HepG2 (cell line): ENCODE data around the gene SDR9C7. TPM values are rescaled to one million over a fixed set of nuclear protein-coding genes. Genes with fewer than 3 reads are reported as not detected.
A peak's percentile ranks its signal among the peaks of the same experiment; 100 is the strongest.

Source experiments
- ATAC-seq: fragments of 200-7000 bp; cut with Tn5 transposase; 3 replicates; pipeline ENCODE4 v1.9.1; 2020; ENCODE audit warnings: mild to moderate bottlenecking, moderate library complexity
- BruUV-seq: library from RNA; stranded (reverse); fragments of 400-500 nt; replicated peaks from 2 replicates; lab custom pipeline; 2021; lab: Mats Ljungman, UMichigan
- CTCF ChIA-PET: fragments of 300-600 bp; formaldehyde crosslinking; extraction: SDS; loops from one replicate; lab custom pipeline; 2021; ENCODE audit warnings: low total read pairs, inconsistent platforms, low intra/inter-chr PET ratio; lab: Yijun Ruan, JAX
- POLR2A ChIA-PET: fragments of 350-600 bp; sonication (Branson Sonifier 250); formaldehyde crosslinking; loops from one replicate; lab custom pipeline; 2020; ENCODE audit warnings: antibody characterized with exemption, inconsistent platforms; lab: Yijun Ruan, JAX
- DNase-seq: peaks from one replicate; pipeline ENCODE4 v3.0.0-alpha.2; 2015; ENCODE audit warnings: low spot score
- FAIRE-seq: peaks from 3 replicates; lab custom pipeline; 2011; peaks lifted over from hg19 to GRCh38; lab: Jason Lieb, UNC
- H2AFZ ChIP-seq: one replicate; pipeline ENCODE4 v1.6.1; 2011; ENCODE audit warnings: low read length, inconsistent platforms
- H3K27ac ChIP-seq: fragments of 300-600 bp; 3 replicates; pipeline ENCODE4 v1.8.0; 2011; ENCODE audit warnings: mixed run types, mild to moderate bottlenecking, mixed read lengths, low read length, inconsistent platforms; ENCODE audit not compliant: insufficient read depth; ENCODE audit errors: extremely low read length
- H3K27me3 ChIP-seq, 2 experiments: fragments of 200-600 bp in 1 of 2; 2 replicates in 1 of 2; 3 replicates in 1 of 2; pipeline versions ENCODE4 v1.6.0 to v1.8.0; 2011; ENCODE audit warnings: low read length in 2 of 2, mild to moderate bottlenecking in 2 of 2, moderate library complexity in 2 of 2, inconsistent platforms in 1 of 2; ENCODE audit not compliant: insufficient read depth in 2 of 2, control insufficient read depth in 1 of 2
- H3K36me3 ChIP-seq, 2 experiments: fragments of 200-600 bp in 1 of 2; replicated peaks in 1 of 2; 2 replicates in 1 of 2; 3 replicates in 1 of 2; pipeline versions ENCODE4 v1.5.1 to v1.8.0; 2011; ENCODE audit warnings: low read length in 2 of 2, inconsistent platforms in 1 of 2; ENCODE audit not compliant: insufficient read depth in 2 of 2, control insufficient read depth in 1 of 2
- H3K4me1 ChIP-seq: 2 replicates; pipeline ENCODE4 v1.5.1; 2012; ENCODE audit warnings: low read length, inconsistent platforms; ENCODE audit not compliant: insufficient read depth
- H3K4me2 ChIP-seq: 2 replicates; pipeline ENCODE4 v1.6.0; 2011; ENCODE audit warnings: low read depth, low read length, inconsistent platforms
- H3K4me3 ChIP-seq, 3 experiments: fragments of 200-600 bp in 1 of 3; sonication (generic), shearing (Covaris generic) in 1 of 3; replicated peaks in 1 of 3; 2 replicates each; pipeline ENCODE4 v1.5.1; 2011 to 2016; ENCODE audit warnings: low read length in 3 of 3, inconsistent platforms in 2 of 3, low read depth in 2 of 3, mild to moderate bottlenecking in 2 of 3, control low read depth in 1 of 3, mixed read lengths in 1 of 3; ENCODE audit not compliant: insufficient read depth in 1 of 3
- H3K79me2 ChIP-seq: one replicate; pipeline ENCODE4 v1.6.1; 2011; ENCODE audit warnings: low read length, inconsistent platforms; ENCODE audit not compliant: insufficient read depth
- H3K9ac ChIP-seq: 2 replicates; pipeline ENCODE4 v1.6.0; 2011; ENCODE audit warnings: mild to moderate bottlenecking, low read depth, low read length, inconsistent platforms; ENCODE audit not compliant: insufficient read depth
- H3K9me3 ChIP-seq: 2 replicates; pipeline ENCODE4 v1.5.1; 2012; ENCODE audit warnings: mild to moderate bottlenecking, low read length
- H4K20me1 ChIP-seq: 2 replicates; pipeline ENCODE4 v1.6.0; 2011; ENCODE audit warnings: inconsistent platforms, mild to moderate bottlenecking, low read length, moderate library complexity; ENCODE audit not compliant: insufficient read depth
- DPF2 ChIP-seq: sonication (generic); formaldehyde crosslinking; IDR thresholded peaks from 2 replicates; pipeline ENCODE4 v1.4.0; 2020; ENCODE audit warnings: mild to moderate bottlenecking, low read depth, missing genetic modification reagents, borderline replicate concordance
- IKZF5 ChIP-seq: IDR thresholded peaks from 2 replicates; pipeline ENCODE4 v1.6.1; 2018; ENCODE audit warnings: missing genetic modification reagents, mild to moderate bottlenecking, missing compliant biosample characterization
- LCORL ChIP-seq, 2 experiments: fragments of 450-650 bp in 1 of 2; sonication (generic) in 1 of 2; formaldehyde crosslinking in 1 of 2; IDR thresholded peaks; 2 replicates each; pipeline versions ENCODE4 v1.5.0 to v1.6.1; 2017 to 2020; ENCODE audit warnings: antibody characterized with exemption in 1 of 2, missing genetic modification reagents in 1 of 2
- PHF21A ChIP-seq: sonication (generic); formaldehyde crosslinking; IDR thresholded peaks from 2 replicates; pipeline ENCODE4 v1.5.0; 2020; ENCODE audit warnings: mild to moderate bottlenecking, missing genetic modification reagents
- RBFOX2 ChIP-seq: fragments of 200-400 bp; formaldehyde crosslinking; IDR thresholded peaks from 2 replicates; pipeline ENCODE4 v1.6.1; 2017; ENCODE audit warnings: low read depth, mild to moderate bottlenecking, low read length
- TBX3 ChIP-seq: fragments of 450-650 bp; IDR thresholded peaks from 2 replicates; pipeline ENCODE4 v1.6.1; 2017; ENCODE audit warnings: antibody characterized with exemption, mild to moderate bottlenecking, inconsistent platforms, borderline replicate concordance
- YEATS4 ChIP-seq: sonication (generic); formaldehyde crosslinking; IDR thresholded peaks from 2 replicates; pipeline ENCODE4 v1.4.0; 2020; ENCODE audit warnings: missing genetic modification reagents, borderline replicate concordance
- YY1 ChIP-seq: IDR thresholded peaks from 2 replicates; pipeline ENCODE4 v1.6.1; 2011; ENCODE audit warnings: low read length, low read depth, moderate library complexity, mild to moderate bottlenecking; ENCODE audit not compliant: insufficient read depth, insufficient replicate concordance
- ZBTB21 ChIP-seq: sonication (generic); formaldehyde crosslinking; IDR thresholded peaks from 2 replicates; pipeline ENCODE4 v1.4.0; 2020; ENCODE audit warnings: missing genetic modification reagents
- ZNF225 ChIP-seq: sonication (generic); formaldehyde crosslinking; IDR thresholded peaks from 2 replicates; pipeline ENCODE4 v1.4.0; 2020; ENCODE audit warnings: mild to moderate bottlenecking, missing genetic modification reagents
- ZNF792 ChIP-seq: IDR thresholded peaks from 2 replicates; pipeline ENCODE4 v1.6.1; 2016
- ZNF816 ChIP-seq: sonication (generic); formaldehyde crosslinking; IDR thresholded peaks from 2 replicates; pipeline ENCODE4 v1.8.0; 2022; ENCODE audit warnings: missing genetic modification reagents, mild to moderate bottlenecking, borderline replicate concordance
- WGBS: methylation state at CpG from one replicate; pipeline ENCODE4 v1.1.6; 2017; ENCODE audit warnings: low lambda C conversion rate; 5-methylcytosine and 5-hydroxymethylcytosine counted together
- in situ Hi-C: cut with HindIII; loops from 2 replicates; pipeline ENCODE4 v1.10.0; 2017; ENCODE audit warnings: low pct_unique_long_range_greater_than_20kb; ENCODE audit not compliant: extremely low pct_ligation_motif_present
- intact Hi-C: fragments of 100-400 bp; cut with micrococcal nuclease; formaldehyde crosslinking; loops from one replicate; pipeline ENCODE4 v1.10.0; 2022; ENCODE audit not compliant: unreplicated experiment
- polyA plus RNA-seq, 8 experiments: library from polyadenylated mRNA; depleted of rRNA in 3 of 8; stranded (reverse) in 7 of 8; unstranded in 1 of 8; fragments of >200 nt; fragmentation: Illumina TruSeq in 4 of 8; extraction: Trizol in 4 of 8; gene quantifications; 2 replicates each; pipeline versions ENCODE4 v1.2.1 to v1.2.3, GENCODE V29; 2011 to 2016; ENCODE audit warnings: low read depth in 4 of 8, missing spikeins in 1 of 8, mixed read lengths in 1 of 8; ENCODE audit not compliant: insufficient read depth in 1 of 8
- total RNA-seq, 5 experiments: library from RNA; depleted of rRNA; stranded (reverse); fragments of >200 nt; fragmentation: Illumina TruSeq; extraction: Trizol; gene quantifications; 2 replicates each; pipeline ENCODE4 v1.2.3, GENCODE V29; 2016; ENCODE audit warnings: low read depth in 1 of 5
- TF ChIP-seq, protein P1 (sequence below): sonication (generic); formaldehyde crosslinking; IDR thresholded peaks from 2 replicates; pipeline ENCODE4 v1.5.0; 2020; ENCODE audit warnings: mild to moderate bottlenecking, missing genetic modification reagents
- TF ChIP-seq, protein P2 (sequence below): IDR thresholded peaks from 2 replicates; pipeline ENCODE4 v1.6.1; 2016

SDR9C7 gene
- total and polyA plus RNA-seq, 2 of the 13 experiments (the other 11 are each of a cell fraction or from before 2014, with no cell fraction given), result 0.04 TPM; not detected in 1

- CTCF ChIA-PET, result interaction anchor here (1.6 kb wide), 1 partner anchor 14 kb away, joined by 3 read pairs; no protein-coding TSS in a partner anchor
- Histone ChIP-seq H3K27me3 (no peaks in the 10 kb centered on the region; a peak in 1 of 5 replicates), H3K4me2 (peak overlapping the region; percentile 74), H3K36me3 (no peaks in the 10 kb centered on the region), H3K79me2 (no peaks in the 10 kb centered on the region), H3K4me1 (peaks cover 27% of the 10 kb centered on the region), H2AFZ (no peak overlapping the region), H3K9ac (peak overlapping the region; percentile 51), H3K27ac (peak overlapping the region; percentile 89), H3K4me3 (peak overlapping the region in 1 of 3 experiments; percentile 49; a peak in 1 of 6 replicates), H3K9me3 (no peaks in the 10 kb centered on the region; the same call in 1 of the 2 replicates), H4K20me1 (no peaks in the 10 kb centered on the region)
- in situ Hi-C loops, result no loop called here
- DNase-seq (peak; percentile 94), FAIRE-seq (peak; percentile 95), ATAC-seq (peak; percentile 97)
- BruUV-seq, result no TSS peak
- intact Hi-C loops, result no loop called here
- WGBS, result 0% methylated on average over 1 of the region's 3 CpGs
- POLR2A ChIA-PET, result interaction anchor here (0.7 to 1.2 kb wide), 2 partner anchors 17 to 253 kb away, joined by 3 read pairs; partner anchors contain the start of gene PTGES3
- TF ChIP-seq ZNF225 (no peak), YEATS4 (CRISPR knock-in tag) (no peak), ZNF792 (CRISPR knock-in tag) (peak; percentile 88; the same call in 1 of the 2 replicates), ZBTB21 (CRISPR knock-in tag) (peak; percentile 28; the same call in 1 of the 2 replicates), DPF2 (CRISPR knock-in tag) (peak; percentile 94), IKZF5 (CRISPR knock-in tag) (peak; percentile 88), LCORL (IDR thresholded peaks at IDR 0.05) (no peak), LCORL (CRISPR knock-in tag; IDR thresholded peaks at IDR 0.05) (peak; percentile 86; the same call in 1 of the 2 replicates), TBX3 (peak; percentile 80; the same call in 1 of the 2 replicates), ZNF816 (CRISPR knock-in tag) (peak; percentile 94), YY1 (no peak), PHF21A (CRISPR knock-in tag) (peak; percentile 88), RBFOX2 (no peak)
- TF ChIP-seq, protein P1, sequence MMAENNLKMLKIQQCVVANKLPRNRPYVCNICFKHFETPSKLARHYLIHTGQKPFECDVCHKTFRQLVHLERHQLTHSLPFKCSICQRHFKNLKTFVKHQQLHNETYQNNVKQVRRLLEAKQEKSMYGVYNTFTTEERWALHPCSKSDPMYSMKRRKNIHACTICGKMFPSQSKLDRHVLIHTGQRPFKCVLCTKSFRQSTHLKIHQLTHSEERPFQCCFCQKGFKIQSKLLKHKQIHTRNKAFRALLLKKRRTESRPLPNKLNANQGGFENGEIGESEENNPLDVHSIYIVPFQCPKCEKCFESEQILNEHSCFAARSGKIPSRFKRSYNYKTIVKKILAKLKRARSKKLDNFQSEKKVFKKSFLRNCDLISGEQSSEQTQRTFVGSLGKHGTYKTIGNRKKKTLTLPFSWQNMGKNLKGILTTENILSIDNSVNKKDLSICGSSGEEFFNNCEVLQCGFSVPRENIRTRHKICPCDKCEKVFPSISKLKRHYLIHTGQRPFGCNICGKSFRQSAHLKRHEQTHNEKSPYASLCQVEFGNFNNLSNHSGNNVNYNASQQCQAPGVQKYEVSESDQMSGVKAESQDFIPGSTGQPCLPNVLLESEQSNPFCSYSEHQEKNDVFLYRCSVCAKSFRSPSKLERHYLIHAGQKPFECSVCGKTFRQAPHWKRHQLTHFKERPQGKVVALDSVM (CRISPR knock-in tag), result peak; percentile 49; the same call in 1 of the 2 replicates
- TF ChIP-seq, protein P2, sequence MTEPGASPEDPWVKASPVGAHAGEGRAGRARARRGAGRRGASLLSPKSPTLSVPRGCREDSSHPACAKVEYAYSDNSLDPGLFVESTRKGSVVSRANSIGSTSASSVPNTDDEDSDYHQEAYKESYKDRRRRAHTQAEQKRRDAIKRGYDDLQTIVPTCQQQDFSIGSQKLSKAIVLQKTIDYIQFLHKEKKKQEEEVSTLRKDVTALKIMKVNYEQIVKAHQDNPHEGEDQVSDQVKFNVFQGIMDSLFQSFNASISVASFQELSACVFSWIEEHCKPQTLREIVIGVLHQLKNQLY (CRISPR knock-in tag), result peak; percentile 82
Observed at GRCh38 chr12:56941299-56942017, 7.2 kb upstream of the SDR9C7 start.
